Neural progenitor cell (in vitro differentiated cells): Measurements from ENCODE around the gene B3GNT5.

ENCODE experiments used
- CTCF ChIP-seq: fragments of 200-600 bp; sonication (generic); IDR thresholded peaks from 2 replicates; pipeline ENCODE4 v1.5.1; 2017; ENCODE audit warnings: antibody characterized with exemption, mild to moderate bottlenecking
- EZH2 ChIP-seq: fragments of 200-600 bp; sonication (generic); IDR thresholded peaks from 2 replicates; pipeline ENCODE4 v1.6.1; 2017; ENCODE audit warnings: antibody characterized with exemption, mild to moderate bottlenecking, moderate library complexity
- EZH2phosphoT487 ChIP-seq: fragments of 200-600 bp; sonication (generic); IDR thresholded peaks from 2 replicates; pipeline ENCODE4 v1.6.1; 2017; ENCODE audit warnings: antibody characterized with exemption

- TF ChIP-seq CTCF (no peak), EZH2 (no peak), EZH2phosphoT487 (no peak)
Measured at GRCh38 chr3:183265834-183266417, 12.9 kb downstream of the B3GNT5 start.
